Stimulated activated CD4-positive, alpha-beta T cell treated with anti-CD3 and anti-CD28 coated beads, Interleukin-15, amount 100 ng/mL, for 48 hours (primary cell): Measurements from ENCODE around the gene GALT.
A peak's percentile ranks its signal among the peaks of the same experiment; 100 is the strongest.
"Not testable (repeated sequence)": the region's sequence is repeated elsewhere in the genome, so short reads cannot be mapped to it uniquely, and the experiment has no call there.

Source experiments
- DNase-seq, 2 donors: peaks; one replicate each; pipeline ENCODE4 v3.0.0-alpha.2; 2020; ENCODE audit warnings: low read depth in 2 of 2

GALT gene

DNA sequence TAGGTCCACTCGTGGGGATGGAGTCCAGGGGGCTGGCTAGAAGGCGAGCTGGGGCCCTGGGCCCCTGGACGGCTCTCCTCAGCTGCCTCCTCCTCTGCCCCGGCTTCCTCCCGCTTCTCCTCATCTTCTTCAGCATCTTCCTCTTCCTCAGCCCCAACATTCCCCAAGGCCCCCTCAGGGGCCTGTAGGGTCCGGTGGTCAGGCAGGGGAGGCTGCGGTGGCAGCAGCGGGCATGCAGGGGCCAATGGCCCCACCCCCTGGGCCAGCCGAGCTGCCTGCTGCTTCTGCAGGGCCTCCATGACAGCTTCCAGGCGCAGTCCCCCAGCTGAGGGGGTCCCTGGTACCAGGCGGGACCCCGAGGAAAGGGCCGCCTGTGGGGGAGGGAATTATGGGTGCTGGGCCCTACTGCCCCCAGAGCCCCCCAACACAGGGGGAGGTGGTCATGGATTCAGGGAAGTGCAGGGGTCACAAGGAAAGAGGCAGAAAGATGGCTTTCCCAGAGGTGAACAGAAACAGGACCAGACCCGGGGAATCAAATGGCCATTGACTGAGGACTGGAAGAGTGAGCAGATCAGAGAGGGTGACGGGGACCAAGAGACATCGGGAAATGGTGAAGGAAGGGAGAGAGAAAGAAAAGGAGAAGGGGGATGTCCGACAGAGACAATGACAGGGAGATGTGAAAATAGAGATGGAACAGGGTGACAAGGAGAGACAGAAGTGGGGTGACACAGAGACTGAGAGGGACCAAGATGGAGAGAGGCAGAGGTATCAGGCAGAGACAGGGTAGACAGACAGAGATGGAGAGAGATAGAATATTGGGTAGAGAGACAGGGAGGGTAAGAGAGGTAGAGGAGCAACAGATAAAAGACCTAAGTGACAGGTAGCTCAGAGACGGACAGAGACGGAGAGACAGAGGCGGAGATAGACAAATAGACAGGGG, 18.5 kb upstream of the GALT start:
- no peak for DNase-seq

DNA sequence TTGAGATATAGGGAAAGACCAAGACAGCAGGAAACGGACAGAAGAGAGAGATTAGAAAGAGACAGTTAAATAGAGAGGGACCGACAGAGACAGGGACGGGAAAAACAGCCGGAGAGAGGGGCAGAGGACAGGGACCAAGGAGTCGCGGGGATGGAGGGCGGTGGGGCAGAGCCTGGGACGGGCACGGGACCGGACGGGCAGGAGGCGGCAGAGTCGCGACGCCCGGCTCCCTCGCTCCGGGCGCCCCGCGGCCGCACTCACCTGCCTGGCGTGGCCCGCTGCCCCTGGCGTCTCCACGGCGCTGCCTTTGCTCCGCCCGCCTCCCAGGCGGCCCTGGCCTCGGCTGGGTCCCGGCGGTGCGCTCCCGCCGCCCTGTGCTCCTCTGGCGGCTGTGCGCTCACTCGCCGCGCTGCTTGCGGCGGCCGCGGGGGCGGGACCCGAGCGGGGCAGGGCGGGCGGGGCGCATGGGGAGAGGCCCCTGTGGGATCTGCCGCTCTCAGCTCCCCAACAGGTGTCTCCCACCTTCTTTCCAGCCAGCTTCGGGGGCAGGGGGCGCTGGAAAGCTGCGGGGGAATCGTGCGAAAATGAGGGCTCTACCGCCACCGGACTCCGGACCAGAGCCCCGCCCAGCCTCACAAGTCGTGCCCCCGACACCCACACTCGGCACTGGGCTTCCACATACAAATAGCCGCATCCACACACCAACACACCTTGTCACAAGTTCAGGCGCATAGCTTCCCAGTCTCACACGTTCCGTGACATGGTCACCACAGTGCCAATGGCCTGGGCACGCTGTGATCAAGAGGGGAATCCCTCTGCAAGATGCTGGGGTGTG, 17.6 kb upstream of the GALT start, which contains the start of gene ARID3C:
Gene ARID3C (minus strand): TSS at position 411 of the 835 bp plus-strand sequence. CDS start 1,052 bp downstream, outside the sequence.
- DNase-seq, result no peak

DNA sequence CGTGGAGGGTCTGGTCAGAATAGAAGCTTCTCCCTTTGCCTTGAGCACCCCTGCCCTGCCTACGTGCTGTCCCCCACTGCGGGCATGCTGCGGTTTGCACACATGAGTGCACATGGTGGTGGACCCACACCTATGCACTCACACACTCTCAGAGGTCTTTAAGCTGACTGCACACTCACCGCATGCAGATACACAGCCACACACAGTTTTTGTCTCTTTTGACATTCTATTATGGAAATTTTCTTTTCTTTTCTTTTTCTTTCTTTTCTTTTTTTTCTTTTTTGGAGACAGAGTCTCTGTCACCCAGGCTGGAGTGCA, 17.0 kb upstream of the GALT start:
- DNase-seq, result no peak

DNA sequence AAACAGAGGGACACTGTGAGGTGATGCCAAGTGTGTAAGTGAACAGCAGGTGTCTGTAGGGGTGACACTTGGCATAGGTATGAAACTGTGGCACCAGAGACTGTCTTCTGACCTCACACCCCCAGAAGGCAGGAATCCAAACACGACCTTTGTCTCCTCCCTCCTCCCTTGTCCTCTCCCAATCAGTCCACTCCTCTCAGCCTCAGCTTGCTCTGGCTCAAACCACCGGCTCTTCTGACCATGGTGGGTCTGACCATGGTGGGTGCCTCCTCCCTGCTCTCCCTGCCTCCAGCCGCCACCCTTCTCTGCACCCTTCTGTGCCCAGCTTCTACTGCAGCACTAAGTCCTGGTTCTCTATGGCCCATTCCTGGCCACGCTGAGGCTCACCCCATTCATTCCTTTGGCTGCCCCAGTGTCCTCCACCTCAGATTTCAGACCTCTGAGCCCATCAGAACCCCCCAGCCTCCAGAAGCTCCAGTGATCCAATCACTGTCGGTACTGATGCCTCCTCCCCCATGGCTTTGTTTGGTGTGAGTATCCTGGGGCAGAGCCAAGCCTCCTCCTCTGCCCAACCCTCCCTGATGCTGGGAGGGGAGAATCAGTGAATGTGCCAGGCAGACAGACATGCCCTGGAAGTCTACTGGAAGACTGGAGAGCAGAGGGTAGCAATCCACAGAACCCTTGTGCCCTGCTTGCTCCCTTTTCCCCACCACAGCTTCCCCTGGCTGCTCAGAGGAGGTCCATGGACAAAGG, 15.9 kb upstream of the GALT start:
- DNase-seq, result no peak

DNA sequence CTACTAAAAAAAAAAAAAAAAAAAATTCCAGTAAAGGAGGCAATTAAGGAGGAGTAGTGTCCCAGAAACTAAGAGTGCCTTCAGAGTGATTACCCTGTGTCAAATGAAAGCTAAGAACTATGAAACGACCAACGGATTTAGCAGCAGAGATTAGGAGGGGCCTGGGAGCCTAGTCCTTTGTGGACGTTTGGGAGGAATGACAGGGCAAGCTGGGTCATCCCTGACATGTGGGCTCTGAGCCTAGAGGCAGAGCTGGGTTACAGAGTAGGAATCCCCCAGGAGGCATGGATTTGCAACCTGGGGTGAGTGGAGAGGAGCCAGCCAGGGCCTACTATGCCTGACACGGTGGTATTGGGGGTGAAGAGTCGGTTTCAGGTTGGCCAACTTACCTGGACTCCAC, 13.3 kb upstream of the GALT start:
- no peak for DNase-seq

DNA sequence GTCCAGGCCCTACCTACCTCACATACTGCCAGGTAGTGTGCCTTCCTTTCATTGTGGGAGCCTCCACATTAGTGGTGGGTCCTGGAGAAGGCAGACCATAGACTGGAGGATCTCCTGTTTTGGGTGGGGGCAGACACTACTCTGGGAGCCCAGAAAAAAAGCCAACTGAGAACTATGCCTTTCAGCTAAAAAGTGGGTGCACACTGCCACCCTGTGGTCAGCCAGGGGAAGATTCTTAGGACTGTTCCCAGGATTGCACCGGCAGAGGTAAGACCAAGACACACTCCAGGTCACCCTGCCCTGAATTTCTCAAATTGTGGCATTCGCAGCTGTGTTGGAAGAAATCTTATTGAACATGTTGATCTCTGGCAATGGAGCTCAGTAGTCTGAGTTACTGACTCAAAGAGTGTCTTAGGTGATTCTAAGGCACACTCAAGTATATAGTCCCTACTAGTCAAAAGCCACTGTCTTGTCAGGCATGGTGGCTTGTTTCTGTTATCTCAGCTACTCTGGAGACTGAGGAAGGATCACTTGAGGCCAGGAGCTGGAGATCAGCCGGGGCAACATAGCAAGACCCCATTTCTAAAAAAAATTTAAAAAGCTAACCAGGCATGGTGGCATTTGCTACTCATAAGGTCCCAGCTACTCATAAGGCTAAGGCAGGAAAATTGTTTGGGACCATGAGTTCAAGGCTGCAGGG, 12.5 kb upstream of the GALT start:
- peak; percentile 39 to 65 for DNase-seq

DNA sequence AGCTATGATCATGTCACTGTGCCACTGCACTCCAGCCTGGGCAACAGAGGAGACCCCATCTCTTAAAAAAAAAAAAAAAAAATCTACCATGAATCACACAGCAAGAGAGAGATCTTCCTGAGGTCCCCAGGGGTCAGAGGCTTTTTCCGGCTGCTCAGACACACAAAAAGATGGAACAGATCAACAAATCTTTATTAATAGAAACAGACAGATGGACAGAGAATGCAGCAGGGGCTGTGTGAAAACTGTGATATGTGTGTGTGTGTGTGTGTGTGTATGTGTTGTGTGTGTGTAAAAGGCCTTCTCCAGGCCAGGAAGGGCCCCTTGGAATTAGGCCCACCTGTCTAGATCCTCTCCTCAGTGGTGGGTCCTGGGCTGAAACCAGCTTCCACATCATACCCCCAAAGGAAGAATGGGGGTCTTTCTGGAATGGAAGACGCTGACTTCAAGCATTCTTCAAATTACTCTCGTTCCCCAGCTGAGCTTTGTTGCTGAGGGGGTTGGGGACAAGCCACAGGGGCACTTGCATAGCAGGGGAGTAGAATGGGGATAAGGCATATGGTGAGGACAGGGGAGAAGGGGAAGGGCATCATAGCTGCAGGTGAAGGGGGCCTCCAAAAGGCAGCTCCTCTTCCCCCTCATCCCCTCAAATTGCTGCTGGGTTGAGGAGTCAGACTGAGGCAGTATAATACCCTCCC, 11.8 kb upstream of the GALT start:
- no peak for DNase-seq

DNA sequence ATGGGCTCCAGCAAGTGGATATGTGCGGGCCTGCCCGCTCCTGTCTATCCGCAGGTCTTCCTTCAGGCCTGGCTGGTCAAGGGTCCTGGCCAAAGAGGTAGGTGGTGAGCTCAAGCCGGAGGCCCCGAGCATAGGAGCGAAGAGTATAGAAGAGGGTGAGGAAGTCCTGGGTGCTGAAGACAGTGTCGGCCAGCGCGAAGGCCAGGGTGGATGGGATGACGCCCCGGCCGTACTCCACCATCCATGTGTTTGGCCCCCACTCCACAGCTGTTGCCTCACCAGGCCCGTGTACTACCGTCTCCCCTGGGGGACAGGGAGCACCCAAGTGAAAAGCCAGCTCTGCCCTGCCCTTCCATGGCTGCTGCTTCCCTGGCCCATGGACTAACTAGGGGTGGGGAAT, 10.9 kb upstream of the GALT start:
- no peak for DNase-seq

DNA sequence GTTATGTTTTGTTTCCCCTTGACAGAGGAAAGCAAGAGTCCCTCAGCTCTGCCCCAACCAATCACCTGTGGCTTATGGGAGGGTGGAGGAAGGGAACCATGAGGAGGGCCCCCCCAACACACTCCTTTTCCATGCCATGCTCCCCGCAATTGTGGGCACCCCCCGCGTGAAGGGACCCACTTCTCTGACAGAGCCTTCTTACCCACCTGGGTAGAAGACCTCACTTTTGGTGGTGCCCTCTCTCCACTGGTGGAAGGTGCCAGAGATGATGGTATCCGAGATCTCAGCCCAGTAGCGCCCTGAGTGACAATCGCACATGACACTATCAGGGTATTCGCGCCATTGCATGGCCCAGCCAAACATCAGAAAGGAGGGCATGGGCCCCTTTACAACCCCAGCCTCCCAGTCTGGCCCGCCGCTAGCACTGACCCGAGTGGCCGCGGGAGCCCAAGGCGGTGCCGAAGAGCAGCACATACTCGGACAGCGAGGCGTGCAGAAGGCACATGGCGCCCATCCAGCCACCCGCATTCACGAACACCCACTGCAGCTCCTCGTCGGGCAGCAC, 9.6 kb upstream of the GALT start:
- DNase-seq, result no peak

DNA sequence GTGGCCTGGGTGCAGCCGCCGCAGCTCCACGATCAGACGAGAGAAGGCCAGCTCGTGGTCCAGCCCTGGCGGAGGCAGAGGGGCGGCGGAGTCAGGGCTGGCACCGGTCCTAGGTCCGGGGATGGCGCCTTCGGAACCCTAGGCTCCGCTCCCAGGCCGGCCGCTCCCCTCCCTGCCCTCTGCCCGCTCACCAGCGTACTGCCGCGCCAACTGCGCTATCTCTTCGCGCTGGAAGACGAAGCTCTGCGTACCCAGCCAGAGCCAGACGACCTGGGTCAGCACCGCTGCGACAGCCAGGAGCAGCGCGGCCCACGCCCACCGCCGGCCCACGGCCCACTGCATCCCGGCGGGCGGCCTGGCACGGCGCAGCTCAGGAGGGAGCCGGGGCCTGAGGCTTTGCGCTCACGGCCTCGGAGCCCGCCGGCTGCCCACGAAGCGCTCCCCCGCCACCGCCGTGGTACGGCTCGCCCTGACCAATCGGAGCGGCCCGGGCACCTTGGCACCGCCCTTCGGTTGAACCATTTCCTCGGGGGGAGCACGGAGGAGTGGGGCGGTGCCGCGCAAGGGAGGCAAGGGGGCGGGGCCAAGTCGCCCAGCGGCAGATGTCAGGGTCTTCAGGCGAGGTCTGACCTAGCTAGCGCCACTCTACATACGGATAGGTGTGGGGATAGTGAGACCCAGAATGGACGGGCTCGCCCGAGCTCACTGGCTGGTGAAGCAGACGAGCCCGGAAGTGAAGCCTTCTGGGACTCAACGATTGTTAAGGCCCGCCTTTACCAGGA, 8.9 kb upstream of the GALT start, which contains the start of gene SIGMAR1:
Gene SIGMAR1 (minus strand): TSS at position 432 of the 782 bp plus-strand sequence. CDS start 90 bp downstream, at position 342.
- peak; percentile 85 to 91 for DNase-seq

DNA sequence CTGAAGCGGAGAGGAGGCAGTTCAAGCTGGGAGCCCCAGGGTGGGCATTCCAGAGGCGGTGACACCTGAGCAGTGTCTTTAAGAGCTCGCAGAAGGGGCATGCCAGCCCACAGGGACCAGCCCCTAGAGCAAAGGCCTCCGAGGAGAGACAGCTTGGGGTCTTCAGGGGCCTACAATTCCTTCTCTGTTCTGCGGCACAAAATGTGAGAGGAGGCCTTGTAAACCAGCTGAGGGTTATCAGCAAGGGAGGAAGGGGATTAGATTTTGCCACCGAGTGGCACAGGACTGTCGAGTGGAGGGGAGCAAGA, 8.4 kb upstream of the GALT start:
- no peak for DNase-seq

DNA sequence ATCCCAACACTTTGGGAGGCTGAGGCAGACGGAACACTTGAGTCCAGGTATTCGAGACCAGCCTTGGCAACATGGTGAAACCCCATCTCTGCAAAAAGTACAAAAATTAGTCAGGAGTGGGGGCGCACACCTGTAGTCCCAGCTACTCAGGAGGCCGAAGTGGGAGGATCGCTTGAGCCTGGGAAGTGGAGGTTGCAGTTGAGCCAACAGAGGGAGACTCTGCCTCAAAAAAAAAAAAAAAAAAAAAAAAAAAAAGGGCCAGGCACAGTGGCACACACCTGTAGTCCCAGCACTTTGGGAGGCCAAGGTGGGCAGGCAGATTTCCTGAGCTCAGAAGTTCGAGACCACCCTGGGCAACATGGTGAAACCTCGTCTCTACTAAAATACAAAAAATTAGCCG, 7.2 kb upstream of the GALT start:
- not testable (repeated sequence) for DNase-seq

DNA sequence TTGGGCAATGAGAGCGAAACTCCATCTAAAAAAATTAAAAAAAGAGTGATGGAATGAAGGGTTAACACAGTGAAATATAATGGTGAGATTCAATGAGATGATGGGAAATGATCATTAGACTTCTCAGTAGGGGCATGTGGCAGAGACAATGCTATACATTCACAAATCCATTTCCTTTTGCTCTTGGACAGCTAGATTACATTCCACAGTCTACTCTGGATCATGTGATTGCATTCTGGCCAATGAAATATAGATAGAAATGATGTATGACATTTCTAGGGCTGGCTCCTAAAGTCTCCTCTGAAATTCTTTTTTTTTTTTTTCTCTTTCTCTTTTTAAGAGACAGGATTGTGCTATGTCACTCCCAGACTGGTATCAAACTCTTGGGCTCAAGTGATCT, 3.8 kb upstream of the GALT start:
- no peak for DNase-seq

DNA sequence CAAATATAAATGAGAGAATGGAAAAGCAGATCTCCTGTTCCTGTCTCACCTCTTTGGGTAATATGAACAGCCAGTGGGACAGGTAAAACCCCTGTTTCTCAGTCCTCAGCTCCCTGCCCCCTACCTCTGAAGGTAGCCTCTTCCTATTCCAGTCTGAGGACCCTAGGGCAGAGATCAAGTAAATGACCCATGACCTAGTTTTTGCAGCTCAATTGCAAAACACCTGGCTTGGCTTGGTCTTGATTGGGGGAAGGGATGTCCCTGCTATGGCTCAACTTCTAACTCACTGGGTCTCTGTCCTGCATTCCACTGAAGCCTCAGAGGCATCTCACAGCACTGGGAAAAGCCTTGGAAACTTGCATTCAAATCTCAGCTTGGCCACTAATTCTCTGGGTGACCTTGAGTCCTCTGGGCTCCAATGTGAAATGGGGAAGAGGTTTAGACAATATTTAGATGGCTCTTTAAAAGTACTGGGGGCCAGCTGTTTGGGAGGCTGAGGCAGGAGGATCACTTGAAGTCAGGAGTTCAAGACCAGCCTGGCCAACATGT, 1.6 kb upstream of the GALT start:
- no peak for DNase-seq

DNA sequence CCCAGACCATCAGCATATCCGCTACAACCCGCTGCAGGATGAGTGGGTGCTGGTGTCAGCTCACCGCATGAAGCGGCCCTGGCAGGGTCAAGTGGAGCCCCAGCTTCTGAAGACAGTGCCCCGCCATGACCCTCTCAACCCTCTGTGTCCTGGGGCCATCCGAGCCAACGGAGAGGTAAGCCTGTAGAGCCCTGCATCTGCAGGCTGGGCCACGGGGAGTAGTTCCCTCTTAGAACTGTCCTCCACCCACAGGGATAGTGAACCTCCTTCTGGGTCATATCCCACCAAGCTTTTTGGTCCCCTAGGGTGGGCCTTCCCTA, 569 bp downstream of the GALT start:
- DNase-seq, result no peak

DNA sequence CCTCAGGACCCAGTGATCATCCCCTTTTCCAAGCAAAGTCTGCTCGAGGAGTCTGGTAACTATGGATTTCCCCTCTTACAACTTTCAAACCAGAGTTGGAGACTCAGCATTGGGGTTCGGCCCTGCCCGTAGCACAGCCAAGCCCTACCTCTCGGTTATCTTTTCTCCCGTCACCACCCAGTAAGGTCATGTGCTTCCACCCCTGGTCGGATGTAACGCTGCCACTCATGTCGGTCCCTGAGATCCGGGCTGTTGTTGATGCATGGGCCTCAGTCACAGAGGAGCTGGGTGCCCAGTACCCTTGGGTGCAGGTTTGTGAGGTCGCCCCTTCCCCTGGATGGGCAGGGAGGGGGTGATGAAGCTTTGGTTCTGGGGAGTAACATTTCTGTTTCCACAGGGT, 1.2 kb downstream of the GALT start:
- no peak for DNase-seq

DNA sequence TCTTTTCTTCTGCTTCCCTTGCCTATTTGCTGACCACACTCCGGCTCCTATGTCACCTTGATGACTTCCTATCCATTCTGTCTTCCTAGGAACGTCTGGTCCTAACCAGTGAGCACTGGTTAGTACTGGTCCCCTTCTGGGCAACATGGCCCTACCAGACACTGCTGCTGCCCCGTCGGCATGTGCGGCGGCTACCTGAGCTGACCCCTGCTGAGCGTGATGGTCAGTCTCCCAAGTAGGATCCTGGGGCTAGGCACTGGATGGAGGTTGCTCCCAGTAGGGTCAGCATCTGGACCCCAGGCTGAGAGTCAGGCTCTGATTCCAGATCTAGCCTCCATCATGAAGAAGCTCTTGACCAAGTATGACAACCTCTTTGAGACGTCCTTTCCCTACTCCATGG, 2.2 kb downstream of the GALT start:
- no peak for DNase-seq

DNA sequence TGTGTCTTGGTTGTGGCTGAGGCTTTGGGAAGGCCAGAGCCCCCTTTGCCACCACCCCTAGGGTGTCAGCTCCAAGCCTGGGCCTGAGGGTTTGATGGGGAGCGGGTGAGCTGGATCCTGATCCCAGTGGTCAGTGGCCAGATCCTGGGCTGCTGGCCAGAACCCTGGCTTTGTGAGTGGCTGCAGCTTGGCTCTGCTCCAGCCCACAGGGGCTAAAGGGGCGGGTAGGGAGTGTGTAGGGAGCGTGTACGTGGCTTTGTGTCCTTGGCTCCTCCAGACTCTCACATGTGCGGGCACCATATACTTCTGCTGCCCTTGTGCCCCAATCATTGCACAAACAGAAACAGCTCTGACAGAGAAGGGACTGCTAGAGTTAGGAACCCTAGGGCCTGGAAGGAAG, 4.3 kb downstream of the GALT start:
- DNase-seq, result no peak

DNA sequence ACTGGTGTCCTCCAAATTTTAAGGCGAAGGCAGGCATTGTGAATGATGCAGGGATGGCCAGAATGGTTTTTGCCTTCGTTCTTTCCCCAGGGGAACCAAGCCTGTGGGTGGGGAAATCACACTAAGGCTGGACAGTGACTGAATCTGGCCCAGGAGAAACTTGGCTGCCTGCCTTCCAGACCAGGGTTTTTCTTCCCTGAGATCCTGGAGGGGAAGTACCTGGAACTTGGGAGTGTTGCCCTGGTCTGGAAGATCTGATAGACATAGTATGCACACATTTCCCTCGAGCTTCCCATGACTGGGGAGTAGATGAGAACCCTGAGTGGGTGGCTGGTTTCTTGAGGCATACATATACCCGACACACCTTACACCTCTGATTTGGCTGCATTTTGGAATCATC, 4.8 kb downstream of the GALT start:
- DNase-seq, result no peak
